Ascending aorta (tissue), 2 donors: Measurements from ENCODE around the gene FHIT. TPM values are rescaled to one million over a fixed set of nuclear protein-coding genes. Genes with fewer than 3 reads are reported as not detected.

ENCODE experiments used
- DNase-seq, 2 donors: peaks; one replicate each; pipeline ENCODE4 v3.0.0-alpha.2; 2019; ENCODE audit warnings: low spot score in 2 of 2
- H3K27ac ChIP-seq, 2 donors: fragments of 200-600 bp; sonication (generic); one replicate each; pipeline ENCODE4 v1.5.1; 2016 to 2017; ENCODE audit warnings: mild to moderate bottlenecking in 1 of 2
- H3K27me3 ChIP-seq: fragments of 200-600 bp; sonication (generic); one replicate; pipeline ENCODE4 v1.5.1; 2017
- H3K36me3 ChIP-seq, 2 donors: fragments of 200-600 bp; sonication (generic); one replicate each; pipeline ENCODE4 v1.5.1; 2016
- H3K4me1 ChIP-seq, 2 donors: fragments of 200-600 bp; sonication (generic); one replicate each; pipeline ENCODE4 v1.5.1; 2016 to 2017; ENCODE audit warnings: mild to moderate bottlenecking in 1 of 2
- H3K4me3 ChIP-seq, 2 donors: fragments of 200-600 bp; sonication (generic); one replicate each; pipeline ENCODE4 v1.5.1; 2016 to 2017; ENCODE audit warnings: mild to moderate bottlenecking in 1 of 2
- H3K9me3 ChIP-seq, 2 donors: fragments of 200-600 bp; sonication (generic); one replicate each; pipeline ENCODE4 v1.5.1; 2016
- CTCF ChIP-seq, 3 experiments: fragments of 200-600 bp in 2 of 3; fragments of 450-650 bp in 1 of 3; sonication (generic) in 2 of 3; IDR thresholded peaks; one replicate each; pipeline ENCODE4 v1.5.1; 2016 to 2019; ENCODE audit warnings: antibody characterized with exemption in 3 of 3, mild to moderate bottlenecking in 1 of 3, moderate library complexity in 1 of 3
- intact Hi-C: fragments of 100-400 bp; cut with DNase I; formaldehyde crosslinking; loops from one replicate; pipeline ENCODE4 v1.15.1; 2023
- total RNA-seq: library from RNA; depleted of rRNA; stranded (reverse); fragments of >200 nt; gene quantifications from one replicate; pipeline ENCODE4 v1.1.0, GENCODE V29; 2016

The FHIT gene
- total RNA-seq, 1 donor from 2014 or later = 0.21 TPM

GRCh38 chr3:59913645-59914044 lies 1337.6 kb downstream of the FHIT start:
- H3K4me1 ChIP-seq = no peaks in the 10 kb centered on the region
- H3K27me3 ChIP-seq = no peaks in the 10 kb centered on the region
- H3K9me3 ChIP-seq = no peaks in the 10 kb centered on the region
- no peaks in the 10 kb centered on the region for H3K36me3 ChIP-seq
- H3K27ac ChIP-seq = no peak overlapping the region
- intact Hi-C loops = no loop called here
- no peak for TF ChIP-seq CTCF (IDR thresholded peaks at IDR 0.05)
- H3K4me3 ChIP-seq = no peak overlapping the region
- no peak for DNase-seq

GRCh38 chr3:59908701-59909100 lies 1342.6 kb downstream of the FHIT start:
- H3K4me1 ChIP-seq = no peaks in the 10 kb centered on the region
- no peaks in the 10 kb centered on the region for H3K9me3 ChIP-seq
- no peaks in the 10 kb centered on the region for H3K27me3 ChIP-seq
- intact Hi-C loops = no loop called here
- no peaks in the 10 kb centered on the region for H3K36me3 ChIP-seq
- no peak overlapping the region for H3K27ac ChIP-seq
- no peak for TF ChIP-seq CTCF (IDR thresholded peaks at IDR 0.05)
- DNase-seq = no peak
- no peak overlapping the region for H3K4me3 ChIP-seq

GRCh38 chr3:59908280-59908679 lies 1343.0 kb downstream of the FHIT start:
- no peak overlapping the region for H3K27ac ChIP-seq
- H3K9me3 ChIP-seq = no peaks in the 10 kb centered on the region
- DNase-seq = no peak
- H3K4me3 ChIP-seq = no peak overlapping the region
- H3K27me3 ChIP-seq = no peaks in the 10 kb centered on the region
- intact Hi-C loops = no loop called here
- no peaks in the 10 kb centered on the region for H3K36me3 ChIP-seq
- no peaks in the 10 kb centered on the region for H3K4me1 ChIP-seq
- no peak for TF ChIP-seq CTCF (IDR thresholded peaks at IDR 0.05)

- intact Hi-C loops = no loop called here
- no peaks in the 10 kb centered on the region for H3K4me1 ChIP-seq
- H3K27me3 ChIP-seq = no peaks in the 10 kb centered on the region
- H3K4me3 ChIP-seq = no peak overlapping the region
- no peak for TF ChIP-seq CTCF (IDR thresholded peaks at IDR 0.05)
- no peak for DNase-seq
- H3K27ac ChIP-seq = no peak overlapping the region
- H3K36me3 ChIP-seq = no peaks in the 10 kb centered on the region
- H3K9me3 ChIP-seq = no peaks in the 10 kb centered on the region
Measured at GRCh38 chr3:59904296-59904695, 1347.0 kb downstream of the FHIT start.

- TF ChIP-seq CTCF (IDR thresholded peaks at IDR 0.05) = no peak
- DNase-seq = no peak
- H3K27me3 ChIP-seq = no peaks in the 10 kb centered on the region
- no peak overlapping the region for H3K4me3 ChIP-seq
- H3K4me1 ChIP-seq = no peaks in the 10 kb centered on the region
- no peaks in the 10 kb centered on the region for H3K9me3 ChIP-seq
- H3K27ac ChIP-seq = no peak overlapping the region
- intact Hi-C loops = no loop called here
- H3K36me3 ChIP-seq = no peaks in the 10 kb centered on the region
Measured at GRCh38 chr3:59899061-59899460, 1352.2 kb downstream of the FHIT start.

GRCh38 chr3:59895972-59896371 lies 1355.3 kb downstream of the FHIT start:
- no peak for DNase-seq
- TF ChIP-seq CTCF (IDR thresholded peaks at IDR 0.05) = no peak
- Histone ChIP-seq H3K4me3 (no peak overlapping the region), H3K4me1 (no peaks in the 10 kb centered on the region), H3K9me3 (no peaks in the 10 kb centered on the region), H3K36me3 (no peaks in the 10 kb centered on the region), H3K27me3 (no peaks in the 10 kb centered on the region), H3K27ac (no peak overlapping the region)
- intact Hi-C loops = no loop called here
